Gastrocnemius medialis (tissue), 4 donors: ENCODE measurements around the gene CSNK1G1.
"Not testable (repeated sequence)": the region's sequence is repeated elsewhere in the genome, so short reads cannot be mapped to it uniquely, and the experiment has no call there.

ENCODE experiments used
- POLR2A ChIP-seq, 2 donors: fragments of 450-650 bp; IDR thresholded peaks; one replicate each; pipeline ENCODE4 v1.6.1; 2017; ENCODE audit warnings: antibody characterized with exemption in 2 of 2, mild to moderate bottlenecking in 2 of 2, moderate library complexity in 2 of 2
- TF ChIP-seq, protein P1 (sequence below), 5 experiments: fragments of 450-650 bp in 3 of 5; fragments of 200-600 bp in 2 of 5; sonication (generic) in 2 of 5; IDR thresholded peaks in 4 of 5; conservative IDR thresholded peaks in 1 of 5; 1 replicate in 4 of 5; 2 replicates in 1 of 5; pipeline ENCODE4 v1.5.1; 2016 to 2019; ENCODE audit warnings: antibody characterized with exemption in 5 of 5, mild to moderate bottlenecking in 3 of 5, moderate library complexity in 3 of 5

GRCh38 chr15:64380130-64380870 lies 24.3 kb upstream of the CSNK1G1 start:
- TF ChIP-seq, protein P1, sequence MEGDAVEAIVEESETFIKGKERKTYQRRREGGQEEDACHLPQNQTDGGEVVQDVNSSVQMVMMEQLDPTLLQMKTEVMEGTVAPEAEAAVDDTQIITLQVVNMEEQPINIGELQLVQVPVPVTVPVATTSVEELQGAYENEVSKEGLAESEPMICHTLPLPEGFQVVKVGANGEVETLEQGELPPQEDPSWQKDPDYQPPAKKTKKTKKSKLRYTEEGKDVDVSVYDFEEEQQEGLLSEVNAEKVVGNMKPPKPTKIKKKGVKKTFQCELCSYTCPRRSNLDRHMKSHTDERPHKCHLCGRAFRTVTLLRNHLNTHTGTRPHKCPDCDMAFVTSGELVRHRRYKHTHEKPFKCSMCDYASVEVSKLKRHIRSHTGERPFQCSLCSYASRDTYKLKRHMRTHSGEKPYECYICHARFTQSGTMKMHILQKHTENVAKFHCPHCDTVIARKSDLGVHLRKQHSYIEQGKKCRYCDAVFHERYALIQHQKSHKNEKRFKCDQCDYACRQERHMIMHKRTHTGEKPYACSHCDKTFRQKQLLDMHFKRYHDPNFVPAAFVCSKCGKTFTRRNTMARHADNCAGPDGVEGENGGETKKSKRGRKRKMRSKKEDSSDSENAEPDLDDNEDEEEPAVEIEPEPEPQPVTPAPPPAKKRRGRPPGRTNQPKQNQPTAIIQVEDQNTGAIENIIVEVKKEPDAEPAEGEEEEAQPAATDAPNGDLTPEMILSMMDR (IDR thresholded peaks at IDR 0.05 in 4 of 5, conservative IDR thresholded peaks at IDR 0.05 in 1 of 5) = not testable (repeated sequence)
- not testable (repeated sequence) for TF ChIP-seq POLR2A (IDR thresholded peaks at IDR 0.05)
